DMS79 (cell line): ENCODE results near the gene DAPK1.
"Not testable (repeated sequence)": the region's sequence is repeated elsewhere in the genome, so short reads cannot be mapped to it uniquely, and the experiment has no call there.

Experiments
- DNase-seq: peaks from one replicate; lab custom pipeline; 2025; lab: John Stamatoyannopoulos, UW

DAPK1 gene

DNA sequence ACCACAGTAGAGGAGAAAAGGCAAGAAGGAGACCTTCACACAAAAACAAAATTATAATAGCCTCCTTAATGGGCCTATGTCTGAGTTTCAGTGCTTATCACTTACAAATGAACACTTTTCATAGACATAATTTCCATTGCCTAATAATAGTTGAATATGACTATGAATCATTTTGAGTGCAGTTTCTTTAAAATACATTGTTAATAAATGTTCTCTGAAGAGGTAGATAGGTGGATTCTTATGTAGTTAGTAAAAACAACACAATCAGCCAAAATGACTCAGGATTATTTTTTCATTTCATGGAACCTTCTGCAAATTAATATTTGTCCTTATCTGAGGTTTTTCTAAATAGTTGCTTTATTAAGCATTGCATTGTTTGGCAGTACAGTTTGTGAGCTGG lies 45.6 kb downstream of the DAPK1 start:
- no peak for DNase-seq

DNA sequence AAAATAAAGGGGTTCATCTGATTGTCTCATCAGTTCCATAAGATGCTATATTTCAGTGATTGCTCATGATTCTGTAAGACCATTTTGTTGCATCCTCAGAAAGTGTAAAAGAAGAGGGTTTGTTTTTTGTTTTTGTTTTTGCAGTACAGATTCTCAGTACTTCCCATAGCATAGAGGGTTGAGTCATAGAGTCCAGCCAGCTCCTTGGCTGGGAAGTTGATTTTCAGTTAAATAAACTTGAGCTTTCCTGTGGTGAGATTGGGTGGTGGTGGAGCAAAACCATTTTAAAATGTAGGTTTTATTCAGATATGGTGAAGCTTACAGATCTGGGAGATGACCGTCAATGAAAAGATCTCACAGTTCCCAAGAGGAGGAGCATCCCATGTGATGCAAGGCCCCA lies 48.2 kb downstream of the DAPK1 start:
- no peak for DNase-seq

- DNase-seq, result no peak
Observed at GRCh38 chr9:87546704-87547103, 49.0 kb downstream of the DAPK1 start.

DNA sequence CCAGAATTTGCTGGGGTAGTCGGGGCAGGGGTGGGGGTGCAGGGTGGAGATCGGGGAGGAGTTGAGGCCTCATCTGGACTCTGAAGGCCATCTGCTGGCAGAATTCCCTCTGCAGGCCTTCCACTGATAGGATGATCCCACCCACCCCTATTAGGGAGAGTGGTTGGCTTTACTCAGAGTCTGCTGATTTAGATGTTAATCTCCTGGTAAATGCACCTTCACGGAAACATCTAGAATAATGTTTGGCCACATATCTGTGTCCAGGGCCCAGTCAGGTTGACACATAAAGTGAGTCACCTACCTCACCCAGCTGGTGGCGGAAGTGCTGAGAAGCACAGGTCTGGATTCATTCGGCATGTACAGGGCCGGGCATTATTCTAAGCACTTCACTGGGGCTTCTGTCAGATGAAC lies 50.0 kb downstream of the DAPK1 start:
- no peak for DNase-seq

DNA sequence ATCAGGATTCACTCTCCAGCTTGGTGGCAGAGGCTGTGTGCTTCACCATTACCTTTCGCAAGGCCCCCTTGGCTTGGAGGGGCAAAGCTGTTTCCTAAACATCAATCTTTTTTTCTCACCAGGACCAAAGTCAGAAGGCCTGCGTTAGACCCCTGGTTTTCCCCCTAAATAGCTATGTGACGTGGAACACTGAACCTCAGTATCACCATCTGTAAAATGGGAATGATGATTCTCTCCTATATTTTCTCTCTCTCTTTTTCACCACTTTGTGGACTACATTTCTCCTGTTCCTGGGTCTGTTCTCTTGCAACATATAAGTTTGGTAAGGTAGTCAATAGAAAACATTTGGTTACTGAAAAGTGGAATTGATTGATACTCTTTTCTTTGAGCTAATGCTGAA lies 50.5 kb downstream of the DAPK1 start:
- DNase-seq, result no peak

DNA sequence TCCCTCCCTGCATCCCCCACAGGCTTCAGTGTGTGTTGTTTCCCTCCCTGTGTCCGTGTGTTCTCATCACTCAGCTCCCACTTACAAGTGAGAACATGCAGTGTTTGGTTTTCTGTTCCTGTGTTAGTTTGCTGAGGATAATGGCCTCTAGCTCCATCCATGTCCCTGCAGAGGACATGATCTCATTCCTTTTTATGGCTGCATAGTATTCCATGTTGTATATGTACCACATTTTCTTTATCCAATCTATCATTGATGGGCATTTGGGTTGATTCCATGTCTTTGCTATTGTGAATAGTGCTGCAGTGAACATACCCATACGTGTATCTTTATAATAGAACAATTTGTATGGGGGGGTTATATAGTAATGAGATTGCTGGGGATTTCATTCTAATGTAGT lies 51.4 kb downstream of the DAPK1 start:
- not testable (repeated sequence) for DNase-seq

- DNase-seq, result no peak
Observed at GRCh38 chr9:87549791-87550190, 52.1 kb downstream of the DAPK1 start.

GRCh38 chr9:87550253-87550954 lies 52.7 kb downstream of the DAPK1 start:
- DNase-seq, result no peak

GRCh38 chr9:87551772-87552217 lies 54.1 kb downstream of the DAPK1 start:
- DNase-seq, result no peak

DNA sequence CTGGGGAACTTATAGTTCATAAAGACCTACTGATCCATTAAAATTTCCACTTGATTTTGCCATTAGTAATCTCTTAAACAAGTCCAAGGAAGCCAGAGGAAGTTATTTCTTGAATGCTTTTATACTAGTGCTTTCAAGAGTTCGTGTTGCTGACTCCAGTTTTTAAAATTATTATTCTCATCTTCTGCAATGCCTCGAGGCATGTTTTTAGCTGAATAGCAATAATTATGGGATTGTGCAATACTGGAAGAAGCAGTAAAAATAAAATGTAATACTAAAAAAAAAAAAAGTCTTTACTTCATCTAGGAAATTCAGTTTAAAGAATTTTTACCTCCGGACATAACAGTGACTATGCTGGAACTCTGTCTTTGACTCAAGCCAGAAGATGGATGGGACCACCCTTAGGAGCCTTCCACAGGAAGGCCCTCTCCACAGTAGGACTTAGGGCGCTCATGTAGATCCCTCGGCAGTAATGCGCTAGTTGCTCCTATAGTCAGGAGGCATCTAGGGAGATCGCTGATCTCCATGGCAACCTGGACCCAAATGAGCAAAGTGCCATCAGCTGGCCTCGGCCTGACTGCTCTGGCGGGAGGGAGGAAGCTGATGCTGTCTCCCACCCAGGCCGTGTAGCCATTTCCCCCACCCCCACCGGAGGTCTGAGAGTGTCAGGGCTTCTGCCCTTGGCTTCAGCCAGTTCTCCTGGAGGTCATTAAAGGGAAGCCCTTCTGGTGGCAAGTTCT lies 56.7 kb downstream of the DAPK1 start:
- DNase-seq, result no peak

DNA sequence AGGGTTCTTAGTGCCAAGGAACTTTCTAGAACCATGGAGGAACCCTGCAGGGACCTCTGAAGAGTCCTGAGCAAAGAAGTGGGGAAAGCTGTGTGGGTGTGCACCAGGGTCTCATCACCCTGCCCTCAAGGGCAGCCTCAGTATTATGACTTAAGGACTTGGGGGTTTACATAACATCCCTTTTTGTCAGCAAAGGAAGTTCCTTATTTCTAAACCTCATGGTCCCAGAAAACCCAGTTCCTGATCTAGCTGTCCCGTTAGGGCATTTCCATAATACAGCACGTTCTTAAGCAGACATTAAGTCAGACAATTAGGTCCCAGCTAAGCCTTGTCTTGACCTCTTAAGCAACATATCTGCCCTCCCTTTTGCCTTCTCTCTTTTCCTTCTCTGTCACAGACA lies 57.3 kb downstream of the DAPK1 start:
- DNase-seq, result no peak

DNA sequence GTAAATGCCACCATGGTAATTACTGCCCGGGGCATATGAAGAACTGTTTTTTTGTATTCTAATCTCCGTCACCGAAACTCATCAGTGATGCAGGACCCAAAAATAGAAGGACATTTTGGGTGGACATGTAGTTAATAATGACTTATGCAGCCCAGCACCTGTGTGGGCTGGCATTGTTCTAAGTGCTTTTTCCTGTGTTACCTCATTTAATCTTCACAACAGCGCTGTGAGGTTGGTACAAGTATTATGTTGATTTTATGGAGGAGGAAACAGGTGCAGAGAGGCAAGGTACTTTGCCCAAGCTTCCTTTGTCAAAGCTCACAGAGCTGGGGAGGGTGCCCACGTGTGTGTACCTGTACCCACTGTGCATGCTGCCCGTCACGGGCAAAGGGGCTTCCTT lies 58.4 kb downstream of the DAPK1 start:
- DNase-seq, result no peak

GRCh38 chr9:87556821-87557220 lies 59.2 kb downstream of the DAPK1 start:
- no peak for DNase-seq

GRCh38 chr9:87557996-87558395 lies 60.3 kb downstream of the DAPK1 start:
- DNase-seq, result no peak

GRCh38 chr9:87558606-87559190 lies 61.0 kb downstream of the DAPK1 start:
- no peak for DNase-seq

- DNase-seq, result no peak
Observed at GRCh38 chr9:87562062-87562461, 64.4 kb downstream of the DAPK1 start.

DNA sequence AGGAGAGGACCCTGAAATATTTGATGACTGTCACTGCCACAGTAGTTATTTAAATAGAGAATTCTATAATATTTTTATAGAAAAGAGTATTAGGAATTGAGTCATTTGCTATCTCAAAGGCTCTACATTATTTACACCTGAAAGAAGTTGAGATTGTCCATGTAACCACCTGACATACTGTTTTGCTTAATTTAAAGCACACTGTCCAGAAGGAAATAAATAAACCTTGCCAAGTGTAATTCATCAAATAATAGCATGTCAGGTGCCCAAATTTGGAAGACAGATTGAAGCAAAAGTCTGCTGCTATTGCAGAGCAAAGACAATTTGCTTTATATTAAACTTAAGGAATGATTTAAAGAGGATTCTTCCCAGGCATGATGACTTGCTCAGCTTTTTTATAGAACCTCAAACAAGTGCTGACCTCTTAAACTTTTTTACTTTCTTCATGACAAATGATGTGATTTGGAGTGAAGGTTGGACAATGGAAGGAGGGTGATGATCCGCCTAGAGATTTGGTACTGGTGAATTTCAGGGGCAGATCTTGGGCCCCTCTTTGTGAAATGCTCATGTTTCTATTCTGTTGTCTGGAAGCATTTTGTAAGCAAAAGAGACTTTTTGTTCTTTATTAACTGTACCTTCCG lies 65.0 kb downstream of the DAPK1 start:
- no peak for DNase-seq

GRCh38 chr9:87564111-87564510 lies 66.4 kb downstream of the DAPK1 start:
- no peak for DNase-seq

- no peak for DNase-seq
Observed at GRCh38 chr9:87564791-87565241, 67.1 kb downstream of the DAPK1 start.

DNA sequence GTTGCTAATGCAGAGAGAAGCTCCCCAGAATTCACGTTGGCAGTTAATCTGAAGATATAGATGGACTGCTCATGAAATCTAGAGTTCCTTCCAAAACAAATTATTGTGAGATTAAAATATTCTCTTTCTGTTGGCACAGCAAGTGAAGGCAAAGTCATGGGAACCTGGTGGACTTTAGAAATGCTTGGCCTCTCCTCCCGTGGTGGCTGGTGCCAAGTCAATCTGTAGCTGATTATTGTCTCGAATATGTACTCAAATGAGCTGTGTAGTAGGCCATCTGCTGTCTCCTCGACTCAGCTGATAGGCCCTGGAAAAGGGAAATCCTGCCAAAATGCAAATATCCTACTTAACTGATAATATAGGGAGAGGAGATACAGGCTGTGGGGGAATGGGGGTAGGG lies 69.3 kb downstream of the DAPK1 start:
- no peak for DNase-seq

DNA sequence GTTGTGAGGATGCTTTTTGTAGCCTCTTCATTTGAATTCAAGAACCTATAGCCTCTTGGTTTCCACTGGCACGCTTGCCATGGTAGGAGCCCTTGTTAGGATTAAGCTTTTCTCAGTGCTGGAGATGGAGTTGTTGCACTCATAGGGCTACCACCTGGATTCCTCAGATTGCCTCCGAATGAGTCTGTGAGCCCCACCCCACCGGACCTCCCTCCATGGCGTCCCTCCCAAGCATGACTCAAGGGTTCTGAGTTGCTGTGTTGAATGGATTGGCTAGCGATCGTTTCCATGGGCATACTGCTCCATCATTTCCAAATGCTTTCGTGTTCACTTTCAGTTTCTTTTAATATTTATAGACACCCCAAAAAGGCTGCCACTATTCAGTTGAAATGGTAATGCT lies 69.9 kb downstream of the DAPK1 start:
- DNase-seq, result no peak

DNA sequence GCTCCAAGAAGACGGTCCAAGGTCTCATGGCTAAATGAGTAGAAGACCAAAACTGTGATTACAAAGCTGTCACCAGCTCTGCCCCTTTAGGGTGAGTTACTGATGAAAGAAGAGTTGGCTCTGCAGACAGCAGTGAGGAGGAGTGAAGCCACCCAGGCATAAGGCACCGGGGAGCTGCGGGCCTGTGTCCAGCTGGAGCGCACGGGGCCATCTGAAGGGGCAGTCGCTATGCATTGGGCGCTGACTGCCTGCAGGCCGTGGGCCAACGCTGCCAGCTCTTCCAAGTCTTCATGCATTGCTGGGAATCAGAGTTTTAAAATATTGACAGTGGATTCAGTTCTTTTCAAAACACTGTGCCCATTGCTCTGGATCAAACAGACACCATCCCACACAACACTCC lies 70.3 kb downstream of the DAPK1 start:
- DNase-seq, result no peak

GRCh38 chr9:87568401-87568800 lies 70.7 kb downstream of the DAPK1 start:
- no peak for DNase-seq
